ENCODE results near the gene REXO5.

Gene REXO5

GRCh38 chr16:20879175-20880040 lies 73.1 kb downstream of the REXO5 start:
- DNase-seq = no peak

GRCh38 chr16:20880867-20881502 lies 74.7 kb downstream of the REXO5 start:
- DNase-seq = no peak

GRCh38 chr16:20881503-20881878 lies 75.2 kb downstream of the REXO5 start:
- no peak for DNase-seq

- DNase-seq = no peak
These were observed 77.4 kb downstream of the REXO5 start for GRCh38 chr16:20883554-20884239.

- no peak for DNase-seq
These were observed 77.9 kb downstream of the REXO5 start for GRCh38 chr16:20884240-20884556.

- DNase-seq = no peak
These were observed 80.0 kb downstream of the REXO5 start for GRCh38 chr16:20886320-20886719.

- DNase-seq = no peak
These were observed 80.9 kb downstream of the REXO5 start for GRCh38 chr16:20887207-20887606.

- no peak for DNase-seq
These were observed 83.4 kb downstream of the REXO5 start for GRCh38 chr16:20889625-20890275.

GRCh38 chr16:20894388-20894787 lies 88.1 kb downstream of the REXO5 start:
- DNase-seq = no peak

GRCh38 chr16:20897253-20897897 lies 91.0 kb downstream of the REXO5 start:
- DNase-seq = no peak

- no peak for DNase-seq
These were observed 91.6 kb downstream of the REXO5 start for GRCh38 chr16:20897922-20898321.

GRCh38 chr16:20899071-20899470 lies 92.7 kb downstream of the REXO5 start:
- no peak for DNase-seq
